HepG2 (cell line): ENCODE results near the gene SLC5A10. TPM values are rescaled to one million over a fixed set of nuclear protein-coding genes. Genes with fewer than 3 reads are reported as not detected.

Experiments
- ATAC-seq: fragments of 200-7000 bp; cut with Tn5 transposase; 3 replicates; pipeline ENCODE4 v1.9.1; 2020; ENCODE audit warnings: mild to moderate bottlenecking, moderate library complexity
- BruUV-seq: library from RNA; stranded (reverse); fragments of 400-500 nt; replicated peaks from 2 replicates; lab custom pipeline; 2021; lab: Mats Ljungman, UMichigan
- CTCF ChIA-PET: fragments of 300-600 bp; formaldehyde crosslinking; extraction: SDS; loops from one replicate; lab custom pipeline; 2021; ENCODE audit warnings: low total read pairs, inconsistent platforms, low intra/inter-chr PET ratio; lab: Yijun Ruan, JAX
- POLR2A ChIA-PET: fragments of 350-600 bp; sonication (Branson Sonifier 250); formaldehyde crosslinking; loops from one replicate; lab custom pipeline; 2020; ENCODE audit warnings: antibody characterized with exemption, inconsistent platforms; lab: Yijun Ruan, JAX
- DNase-seq: peaks from one replicate; pipeline ENCODE4 v3.0.0-alpha.2; 2015; ENCODE audit warnings: low spot score
- FAIRE-seq: peaks from 3 replicates; lab custom pipeline; 2011; peaks lifted over from hg19 to GRCh38; lab: Jason Lieb, UNC
- H2AFZ ChIP-seq: one replicate; pipeline ENCODE4 v1.6.1; 2011; ENCODE audit warnings: low read length, inconsistent platforms
- H3K27ac ChIP-seq: fragments of 300-600 bp; 3 replicates; pipeline ENCODE4 v1.8.0; 2011; ENCODE audit warnings: mixed run types, mild to moderate bottlenecking, mixed read lengths, low read length, inconsistent platforms; ENCODE audit not compliant: insufficient read depth; ENCODE audit errors: extremely low read length
- H3K27me3 ChIP-seq, 2 experiments: fragments of 200-600 bp in 1 of 2; 2 replicates in 1 of 2; 3 replicates in 1 of 2; pipeline versions ENCODE4 v1.6.0 to v1.8.0; 2011; ENCODE audit warnings: low read length in 2 of 2, mild to moderate bottlenecking in 2 of 2, moderate library complexity in 2 of 2, inconsistent platforms in 1 of 2; ENCODE audit not compliant: insufficient read depth in 2 of 2, control insufficient read depth in 1 of 2
- H3K36me3 ChIP-seq, 2 experiments: fragments of 200-600 bp in 1 of 2; replicated peaks in 1 of 2; 2 replicates in 1 of 2; 3 replicates in 1 of 2; pipeline versions ENCODE4 v1.5.1 to v1.8.0; 2011; ENCODE audit warnings: low read length in 2 of 2, inconsistent platforms in 1 of 2; ENCODE audit not compliant: insufficient read depth in 2 of 2, control insufficient read depth in 1 of 2
- H3K4me1 ChIP-seq: 2 replicates; pipeline ENCODE4 v1.5.1; 2012; ENCODE audit warnings: low read length, inconsistent platforms; ENCODE audit not compliant: insufficient read depth
- H3K4me2 ChIP-seq: 2 replicates; pipeline ENCODE4 v1.6.0; 2011; ENCODE audit warnings: low read depth, low read length, inconsistent platforms
- H3K4me3 ChIP-seq, 3 experiments: fragments of 200-600 bp in 1 of 3; sonication (generic), shearing (Covaris generic) in 1 of 3; replicated peaks in 1 of 3; 2 replicates each; pipeline ENCODE4 v1.5.1; 2011 to 2016; ENCODE audit warnings: low read length in 3 of 3, inconsistent platforms in 2 of 3, low read depth in 2 of 3, mild to moderate bottlenecking in 2 of 3, control low read depth in 1 of 3, mixed read lengths in 1 of 3; ENCODE audit not compliant: insufficient read depth in 1 of 3
- H3K79me2 ChIP-seq: one replicate; pipeline ENCODE4 v1.6.1; 2011; ENCODE audit warnings: low read length, inconsistent platforms; ENCODE audit not compliant: insufficient read depth
- H3K9ac ChIP-seq: 2 replicates; pipeline ENCODE4 v1.6.0; 2011; ENCODE audit warnings: mild to moderate bottlenecking, low read depth, low read length, inconsistent platforms; ENCODE audit not compliant: insufficient read depth
- H3K9me3 ChIP-seq: 2 replicates; pipeline ENCODE4 v1.5.1; 2012; ENCODE audit warnings: mild to moderate bottlenecking, low read length
- H4K20me1 ChIP-seq: 2 replicates; pipeline ENCODE4 v1.6.0; 2011; ENCODE audit warnings: inconsistent platforms, mild to moderate bottlenecking, low read length, moderate library complexity; ENCODE audit not compliant: insufficient read depth
- KDM1A ChIP-seq: IDR thresholded peaks from 2 replicates; pipeline ENCODE4 v1.6.1; 2016; ENCODE audit warnings: missing compliant biosample characterization
- LCORL ChIP-seq, 2 experiments: fragments of 450-650 bp in 1 of 2; sonication (generic) in 1 of 2; formaldehyde crosslinking in 1 of 2; IDR thresholded peaks; 2 replicates each; pipeline versions ENCODE4 v1.5.0 to v1.6.1; 2017 to 2020; ENCODE audit warnings: antibody characterized with exemption in 1 of 2, missing genetic modification reagents in 1 of 2
- RARA ChIP-seq: IDR thresholded peaks from 2 replicates; pipeline ENCODE4 v1.6.1; 2016; ENCODE audit warnings: missing genetic modification reagents, missing compliant biosample characterization
- RXRB ChIP-seq: IDR thresholded peaks from 2 replicates; pipeline ENCODE4 v1.6.1; 2016; ENCODE audit warnings: borderline replicate concordance, missing genetic modification reagents, missing compliant biosample characterization
- SIN3B ChIP-seq: fragments of 150-350 bp; IDR thresholded peaks from 2 replicates; pipeline ENCODE4 v1.6.1; 2014; ENCODE audit warnings: low read length
- ZNF468 ChIP-seq: sonication (generic); formaldehyde crosslinking; IDR thresholded peaks from 2 replicates; pipeline ENCODE4 v1.8.0; 2022; ENCODE audit warnings: mild to moderate bottlenecking, moderate library complexity, missing genetic modification reagents
- ZNF501 ChIP-seq: sonication (generic); formaldehyde crosslinking; IDR thresholded peaks from 2 replicates; pipeline ENCODE4 v1.5.1; 2020; ENCODE audit warnings: mild to moderate bottlenecking, moderate library complexity, missing genetic modification reagents
- WGBS: methylation state at CpG from one replicate; pipeline ENCODE4 v1.1.6; 2017; ENCODE audit warnings: low lambda C conversion rate; 5-methylcytosine and 5-hydroxymethylcytosine counted together
- in situ Hi-C: cut with HindIII; loops from 2 replicates; pipeline ENCODE4 v1.10.0; 2017; ENCODE audit warnings: low pct_unique_long_range_greater_than_20kb; ENCODE audit not compliant: extremely low pct_ligation_motif_present
- intact Hi-C: fragments of 100-400 bp; cut with micrococcal nuclease; formaldehyde crosslinking; loops from one replicate; pipeline ENCODE4 v1.10.0; 2022; ENCODE audit not compliant: unreplicated experiment
- polyA plus RNA-seq, 8 experiments: library from polyadenylated mRNA; depleted of rRNA in 3 of 8; stranded (reverse) in 7 of 8; unstranded in 1 of 8; fragments of >200 nt; fragmentation: Illumina TruSeq in 4 of 8; extraction: Trizol in 4 of 8; gene quantifications; 2 replicates each; pipeline versions ENCODE4 v1.2.1 to v1.2.3, GENCODE V29; 2011 to 2016; ENCODE audit warnings: low read depth in 4 of 8, missing spikeins in 1 of 8, mixed read lengths in 1 of 8; ENCODE audit not compliant: insufficient read depth in 1 of 8
- total RNA-seq, 5 experiments: library from RNA; depleted of rRNA; stranded (reverse); fragments of >200 nt; fragmentation: Illumina TruSeq; extraction: Trizol; gene quantifications; 2 replicates each; pipeline ENCODE4 v1.2.3, GENCODE V29; 2016; ENCODE audit warnings: low read depth in 1 of 5
- TF ChIP-seq, protein P1 (sequence below): sonication (generic); formaldehyde crosslinking; IDR thresholded peaks from 2 replicates; pipeline ENCODE4 v1.8.1; 2023; ENCODE audit warnings: mild to moderate bottlenecking, missing genetic modification reagents
- TF ChIP-seq, protein P2 (sequence below): sonication (generic); formaldehyde crosslinking; IDR thresholded peaks from 2 replicates; pipeline ENCODE4 v1.5.0; 2020; ENCODE audit warnings: missing genetic modification reagents
- TF ChIP-seq, protein P3 (sequence below): sonication (generic); formaldehyde crosslinking; IDR thresholded peaks from 2 replicates; pipeline ENCODE4 v1.9.0; 2021; ENCODE audit warnings: missing genetic modification reagents, borderline replicate concordance
- TF ChIP-seq, protein P4 (sequence below): IDR thresholded peaks from 2 replicates; pipeline ENCODE4 v1.6.1; 2012; ENCODE audit warnings: inconsistent platforms
- TF ChIP-seq, protein P5 (sequence below): sonication (generic); formaldehyde crosslinking; IDR thresholded peaks from 2 replicates; pipeline ENCODE4 v1.5.1; 2020; ENCODE audit warnings: mild to moderate bottlenecking, missing genetic modification reagents, moderate library complexity

The SLC5A10 gene
- total and polyA plus RNA-seq, 2 of the 13 experiments (the other 11 are each of a cell fraction or from before 2014, with no cell fraction given) = 0.05 TPM; not detected in 1

DNA sequence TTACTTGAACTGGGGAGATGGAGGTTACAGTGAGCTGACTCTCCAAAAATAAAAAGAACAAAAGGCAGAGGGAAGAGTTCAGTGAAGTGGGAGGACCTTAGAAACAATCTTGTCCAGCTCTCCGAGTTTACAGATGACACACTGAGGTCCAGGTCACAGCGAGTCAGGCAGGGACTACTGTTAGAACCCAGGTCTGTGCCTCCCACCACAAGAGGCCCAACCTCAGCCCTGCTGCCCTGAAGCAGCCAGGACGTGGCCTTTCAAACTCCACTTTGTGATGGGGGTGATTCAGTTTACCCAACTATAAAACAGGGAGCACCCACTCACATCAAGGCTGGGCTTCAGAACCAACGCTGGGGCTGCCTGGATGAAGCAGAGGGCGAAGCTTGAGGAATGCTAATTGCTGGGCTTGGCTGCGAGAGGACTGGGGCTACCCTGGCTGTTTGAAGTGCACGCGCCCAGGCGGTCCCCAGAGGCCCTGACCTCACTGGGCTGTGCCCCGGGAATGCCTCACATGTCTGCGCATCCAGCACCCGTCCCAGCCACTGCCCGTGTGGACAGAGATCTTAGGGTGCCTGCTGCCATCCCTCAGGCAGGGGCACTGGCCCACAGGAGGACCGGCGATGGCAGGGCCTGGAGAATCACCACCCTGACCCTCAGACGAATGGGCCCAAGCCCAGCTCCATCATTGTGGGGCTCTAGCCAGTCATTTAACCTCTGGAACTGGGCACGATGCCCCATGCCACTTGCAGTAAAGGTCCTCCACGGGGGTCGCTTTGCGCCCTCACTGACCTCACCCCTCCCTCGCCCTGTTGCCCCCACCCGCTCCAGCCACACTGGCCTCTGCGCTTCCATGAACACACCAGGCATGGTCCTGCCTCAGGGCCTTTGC lies 11.4 kb downstream of the SLC5A10 start (continued):
- TF ChIP-seq, protein P1, sequence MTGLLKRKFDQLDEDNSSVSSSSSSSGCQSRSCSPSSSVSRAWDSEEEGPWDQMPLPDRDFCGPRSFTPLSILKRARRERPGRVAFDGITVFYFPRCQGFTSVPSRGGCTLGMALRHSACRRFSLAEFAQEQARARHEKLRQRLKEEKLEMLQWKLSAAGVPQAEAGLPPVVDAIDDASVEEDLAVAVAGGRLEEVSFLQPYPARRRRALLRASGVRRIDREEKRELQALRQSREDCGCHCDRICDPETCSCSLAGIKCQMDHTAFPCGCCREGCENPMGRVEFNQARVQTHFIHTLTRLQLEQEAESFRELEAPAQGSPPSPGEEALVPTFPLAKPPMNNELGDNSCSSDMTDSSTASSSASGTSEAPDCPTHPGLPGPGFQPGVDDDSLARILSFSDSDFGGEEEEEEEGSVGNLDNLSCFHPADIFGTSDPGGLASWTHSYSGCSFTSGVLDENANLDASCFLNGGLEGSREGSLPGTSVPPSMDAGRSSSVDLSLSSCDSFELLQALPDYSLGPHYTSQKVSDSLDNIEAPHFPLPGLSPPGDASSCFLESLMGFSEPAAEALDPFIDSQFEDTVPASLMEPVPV (CRISPR knock-in tag) = no peak
- TF ChIP-seq SIN3B (no peak), ZNF468 (CRISPR knock-in tag) (no peak)

DNA sequence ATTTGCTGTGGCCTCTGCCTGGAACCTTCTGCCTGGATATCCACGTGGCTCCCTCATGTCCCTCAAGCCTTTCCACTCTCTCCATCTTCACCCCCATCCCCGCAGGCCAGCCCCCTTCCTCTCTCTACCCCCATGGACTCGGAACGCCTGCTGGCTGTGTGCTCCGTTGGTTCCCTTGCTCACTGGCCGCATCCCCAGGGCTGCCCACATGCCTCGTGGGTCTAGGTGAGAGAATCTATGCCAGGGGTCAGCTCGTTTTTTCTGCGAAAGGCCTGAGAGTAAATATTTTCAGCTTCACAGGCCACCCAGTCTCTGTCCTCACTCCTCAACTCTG lies 12.0 kb downstream of the SLC5A10 start:
- Histone ChIP-seq H3K27me3 (peaks cover 3 to 20% of the 10 kb centered on the region in 2 experiments; a peak in 2 of 5 replicates), H4K20me1 (no peaks in the 10 kb centered on the region), H3K79me2 (no peaks in the 10 kb centered on the region), H3K4me2 (no peak overlapping the region), H3K9ac (no peak overlapping the region), H3K36me3 (no peaks in the 10 kb centered on the region), H3K9me3 (no peaks in the 10 kb centered on the region), H3K4me1 (peaks cover 61% of the 10 kb centered on the region), H3K27ac (no peak overlapping the region), H3K4me3 (no peak overlapping the region), H2AFZ (no peak overlapping the region)
- no peak for ATAC-seq
- 29% methylated on average over 9 of the region's 9 CpGs for whole genome bisulfite sequencing
- ChIA-PET POLR2A (no interaction called here), CTCF (no interaction called here)
- in situ Hi-C loops = no loop called here
- DNase-seq = no peak
- no peak for FAIRE-seq
- no TSS peak for BruUV-seq
- intact Hi-C loops = no loop called here
- TF ChIP-seq LCORL (IDR thresholded peaks at IDR 0.05) (no peak), LCORL (CRISPR knock-in tag; IDR thresholded peaks at IDR 0.05) (0 out of 2 replicates have a peak, but pooled peaks have one; percentile 36), KDM1A (CRISPR knock-in tag) (0 out of 2 replicates have a peak, but pooled peaks have one; percentile 26), RARA (peak; percentile 11; the same call in 1 of the 2 replicates), RXRB (CRISPR knock-in tag) (peak; percentile 48; the same call in 1 of the 2 replicates), ZNF501 (CRISPR knock-in tag) (0 out of 2 replicates have a peak, but pooled peaks have one; percentile 21)
- TF ChIP-seq, protein P2, sequence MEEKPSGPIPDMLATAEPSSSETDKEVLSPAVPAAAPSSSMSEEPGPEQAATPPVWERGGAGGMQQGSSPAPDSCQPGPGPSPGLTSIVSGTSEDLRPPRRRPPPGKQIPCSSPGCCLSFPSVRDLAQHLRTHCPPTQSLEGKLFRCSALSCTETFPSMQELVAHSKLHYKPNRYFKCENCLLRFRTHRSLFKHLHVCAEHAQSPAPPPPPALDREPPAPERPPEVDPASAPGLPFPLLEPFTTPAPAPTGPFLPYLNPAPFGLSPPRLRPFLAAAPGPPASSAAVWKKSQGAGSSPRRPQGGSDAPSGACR (CRISPR knock-in tag) = 0 out of 2 replicates have a peak, but pooled peaks have one; percentile 43
- TF ChIP-seq, protein P3, sequence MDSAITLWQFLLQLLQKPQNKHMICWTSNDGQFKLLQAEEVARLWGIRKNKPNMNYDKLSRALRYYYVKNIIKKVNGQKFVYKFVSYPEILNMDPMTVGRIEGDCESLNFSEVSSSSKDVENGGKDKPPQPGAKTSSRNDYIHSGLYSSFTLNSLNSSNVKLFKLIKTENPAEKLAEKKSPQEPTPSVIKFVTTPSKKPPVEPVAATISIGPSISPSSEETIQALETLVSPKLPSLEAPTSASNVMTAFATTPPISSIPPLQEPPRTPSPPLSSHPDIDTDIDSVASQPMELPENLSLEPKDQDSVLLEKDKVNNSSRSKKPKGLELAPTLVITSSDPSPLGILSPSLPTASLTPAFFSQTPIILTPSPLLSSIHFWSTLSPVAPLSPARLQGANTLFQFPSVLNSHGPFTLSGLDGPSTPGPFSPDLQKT (CRISPR knock-in tag) = no peak
- TF ChIP-seq, protein P4, sequence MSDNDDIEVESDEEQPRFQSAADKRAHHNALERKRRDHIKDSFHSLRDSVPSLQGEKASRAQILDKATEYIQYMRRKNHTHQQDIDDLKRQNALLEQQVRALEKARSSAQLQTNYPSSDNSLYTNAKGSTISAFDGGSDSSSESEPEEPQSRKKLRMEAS = peak; percentile 44; the same call in 1 of the 2 replicates
- TF ChIP-seq, protein P5, sequence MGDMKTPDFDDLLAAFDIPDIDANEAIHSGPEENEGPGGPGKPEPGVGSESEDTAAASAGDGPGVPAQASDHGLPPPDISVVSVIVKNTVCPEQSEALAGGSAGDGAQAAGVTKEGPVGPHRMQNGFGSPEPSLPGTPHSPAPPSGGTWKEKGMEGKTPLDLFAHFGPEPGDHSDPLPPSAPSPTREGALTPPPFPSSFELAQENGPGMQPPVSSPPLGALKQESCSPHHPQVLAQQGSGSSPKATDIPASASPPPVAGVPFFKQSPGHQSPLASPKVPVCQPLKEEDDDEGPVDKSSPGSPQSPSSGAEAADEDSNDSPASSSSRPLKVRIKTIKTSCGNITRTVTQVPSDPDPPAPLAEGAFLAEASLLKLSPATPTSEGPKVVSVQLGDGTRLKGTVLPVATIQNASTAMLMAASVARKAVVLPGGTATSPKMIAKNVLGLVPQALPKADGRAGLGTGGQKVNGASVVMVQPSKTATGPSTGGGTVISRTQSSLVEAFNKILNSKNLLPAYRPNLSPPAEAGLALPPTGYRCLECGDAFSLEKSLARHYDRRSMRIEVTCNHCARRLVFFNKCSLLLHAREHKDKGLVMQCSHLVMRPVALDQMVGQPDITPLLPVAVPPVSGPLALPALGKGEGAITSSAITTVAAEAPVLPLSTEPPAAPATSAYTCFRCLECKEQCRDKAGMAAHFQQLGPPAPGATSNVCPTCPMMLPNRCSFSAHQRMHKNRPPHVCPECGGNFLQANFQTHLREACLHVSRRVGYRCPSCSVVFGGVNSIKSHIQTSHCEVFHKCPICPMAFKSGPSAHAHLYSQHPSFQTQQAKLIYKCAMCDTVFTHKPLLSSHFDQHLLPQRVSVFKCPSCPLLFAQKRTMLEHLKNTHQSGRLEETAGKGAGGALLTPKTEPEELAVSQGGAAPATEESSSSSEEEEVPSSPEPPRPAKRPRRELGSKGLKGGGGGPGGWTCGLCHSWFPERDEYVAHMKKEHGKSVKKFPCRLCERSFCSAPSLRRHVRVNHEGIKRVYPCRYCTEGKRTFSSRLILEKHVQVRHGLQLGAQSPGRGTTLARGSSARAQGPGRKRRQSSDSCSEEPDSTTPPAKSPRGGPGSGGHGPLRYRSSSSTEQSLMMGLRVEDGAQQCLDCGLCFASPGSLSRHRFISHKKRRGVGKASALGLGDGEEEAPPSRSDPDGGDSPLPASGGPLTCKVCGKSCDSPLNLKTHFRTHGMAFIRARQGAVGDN = peak; percentile 58
